WI38 (cell line): ENCODE data around the gene COX4I1.

Source experiments
- H3K4me3 ChIP-seq: 2 replicates; pipeline ENCODE4 v1.5.1; 2011; ENCODE audit warnings: low read depth, mild to moderate bottlenecking, control low read depth, low read length
- CTCF ChIP-seq: IDR thresholded peaks from 2 replicates; pipeline ENCODE4 v1.5.1; 2012; ENCODE audit warnings: low read depth, mild to moderate bottlenecking, control low read depth, low read length

The COX4I1 gene

GRCh38 chr16:85759631-85760419 is 39.7 kb upstream of the COX4I1 start:
- TF ChIP-seq CTCF: 0 out of 2 replicates have a peak, but pooled peaks have one; percentile 14
- H3K4me3 ChIP-seq: no peak overlapping the region

GRCh38 chr16:85761861-85762260 is 37.6 kb upstream of the COX4I1 start:
- no peak for TF ChIP-seq CTCF
- no peak overlapping the region for H3K4me3 ChIP-seq

- H3K4me3 ChIP-seq: no peak overlapping the region
- no peak for TF ChIP-seq CTCF
These were observed 36.5 kb upstream of the COX4I1 start for GRCh38 chr16:85762970-85763369.

GRCh38 chr16:85763616-85764015 is 35.9 kb upstream of the COX4I1 start:
- no peak for TF ChIP-seq CTCF
- no peak overlapping the region for H3K4me3 ChIP-seq

GRCh38 chr16:85765211-85765610 is 34.3 kb upstream of the COX4I1 start:
- no peak for TF ChIP-seq CTCF
- H3K4me3 ChIP-seq: no peak overlapping the region

- H3K4me3 ChIP-seq: no peak overlapping the region
- TF ChIP-seq CTCF: no peak
These were observed 33.7 kb upstream of the COX4I1 start for GRCh38 chr16:85765767-85766166.

GRCh38 chr16:85767531-85767930 is 32.0 kb upstream of the COX4I1 start:
- TF ChIP-seq CTCF: no peak
- H3K4me3 ChIP-seq: no peak overlapping the region
